Activated CD8-positive, alpha-beta T cell treated with anti-CD3 and anti-CD28 coated beads, Interleukin-2, amount 10 ng/mL, durations not matched to agents 7 days and 5 days (primary cell): ENCODE results near the gene LDAF1. TPM values are rescaled to one million over a fixed set of nuclear protein-coding genes. Genes with fewer than 3 reads are reported as not detected.
"Not testable (repeated sequence)": the region's sequence is repeated elsewhere in the genome, so short reads cannot be mapped to it uniquely, and the experiment has no call there.

Experiments used
- ATAC-seq: fragments of 150-1000 bp; cut with Tn5 transposase; one replicate; pipeline ENCODE4 v1.10.0; 2021; ENCODE audit warnings: moderate library complexity
- CTCF ChIA-PET: fragments of 350-600 bp; sonication (Branson Sonifier 250); formaldehyde crosslinking; loops from one replicate; lab custom pipeline; 2021; ENCODE audit warnings: antibody characterized with exemption; lab: Charles Lee
- POLR2A ChIA-PET: fragments of 350-600 bp; sonication (Branson Sonifier 250); formaldehyde crosslinking; loops from one replicate; lab custom pipeline; 2021; ENCODE audit warnings: antibody characterized with exemption; lab: Charles Lee
- DNase-seq: peaks from one replicate; pipeline ENCODE4 v3.0.0-alpha.2; 2020
- H3K27ac Mint-ChIP-seq: one replicate; pipeline ENCODE4 v1.8.0; 2021; ENCODE audit warnings: mild to moderate bottlenecking, mixed read lengths
- H3K27me3 Mint-ChIP-seq: one replicate; pipeline ENCODE4 v1.8.0; 2021; ENCODE audit warnings: low read depth, mixed read lengths
- H3K36me3 Mint-ChIP-seq: one replicate; pipeline ENCODE4 v1.8.0; 2021; ENCODE audit warnings: low read depth, mixed read lengths
- H3K4me1 Mint-ChIP-seq: one replicate; pipeline ENCODE4 v1.8.0; 2021; ENCODE audit warnings: low read depth, mixed read lengths
- H3K4me3 Mint-ChIP-seq: one replicate; pipeline ENCODE4 v1.8.0; 2021; ENCODE audit warnings: mild to moderate bottlenecking, mixed read lengths
- H3K9me3 Mint-ChIP-seq: one replicate; pipeline ENCODE4 v1.8.0; 2022; ENCODE audit warnings: mixed read lengths; ENCODE audit not compliant: insufficient read depth
- total RNA-seq, 2 experiments: library from RNA; stranded (reverse); gene quantifications; one replicate each; pipeline ENCODE4 v1.2.3, GENCODE V29; 2021

The LDAF1 gene
- total RNA-seq, 2 experiments from 2014 or later: 8.5 to 12.8 TPM

- no peaks in the 10 kb centered on the region for H3K9me3 Mint-ChIP-seq
- no peaks in the 10 kb centered on the region for H3K27me3 Mint-ChIP-seq
- H3K36me3 Mint-ChIP-seq: peaks cover 28% of the 10 kb centered on the region
- DNase-seq: no peak
- no peaks in the 10 kb centered on the region for H3K4me1 Mint-ChIP-seq
- ATAC-seq: no peak
- H3K27ac Mint-ChIP-seq: no peak overlapping the region
- POLR2A ChIA-PET: no interaction called here
- H3K4me3 Mint-ChIP-seq: no peak overlapping the region
- CTCF ChIA-PET: no interaction called here
Observed at GRCh38 chr16:21166561-21166961, 8.1 kb downstream of the LDAF1 start.

- no peaks in the 10 kb centered on the region for H3K9me3 Mint-ChIP-seq
- H3K4me3 Mint-ChIP-seq: no peak overlapping the region
- peaks cover 29% of the 10 kb centered on the region for H3K36me3 Mint-ChIP-seq
- ChIA-PET POLR2A (no interaction called here), CTCF (interaction anchor here (1.2 kb wide), 1 partner anchor 9 kb away, joined by 3 read pairs; the partner anchor contains the start of gene LDAF1)
- DNase-seq: no peak
- no peaks in the 10 kb centered on the region for H3K27me3 Mint-ChIP-seq
- ATAC-seq: no peak
- no peaks in the 10 kb centered on the region for H3K4me1 Mint-ChIP-seq
- no peak overlapping the region for H3K27ac Mint-ChIP-seq
Observed at GRCh38 chr16:21167360-21167759, 8.9 kb downstream of the LDAF1 start.

- CTCF ChIA-PET: interaction anchor here (1.2 kb wide), 1 partner anchor 9 kb away, joined by 3 read pairs; the partner anchor contains the start of gene LDAF1
- ATAC-seq: no peak
- peak; percentile 32 for DNase-seq
Observed at GRCh38 chr16:21167929-21168602, 9.6 kb downstream of the LDAF1 start.

GRCh38 chr16:21169249-21169981, 10.9 kb downstream of the LDAF1 start:
- DNase-seq: no peak
- Mint-ChIP-seq H3K27me3 (no peaks in the 10 kb centered on the region), H3K4me1 (no peaks in the 10 kb centered on the region), H3K9me3 (no peaks in the 10 kb centered on the region), H3K27ac (no peak overlapping the region), H3K4me3 (no peak overlapping the region), H3K36me3 (peaks cover 24% of the 10 kb centered on the region)
- ChIA-PET POLR2A (no interaction called here), CTCF (interaction anchor here (0.8 to 1.2 kb wide), 2 partner anchors 320 to 1667 kb away, joined by 3 read pairs; no protein-coding TSS in a partner anchor)
- ATAC-seq: peak; percentile 48

More at GRCh38 chr16:21167929-21168602, 9.6 kb downstream of the LDAF1 start:
- H3K27ac Mint-ChIP-seq: no peak overlapping the region
- no peak overlapping the region for H3K4me3 Mint-ChIP-seq
- no peaks in the 10 kb centered on the region for H3K4me1 Mint-ChIP-seq
- H3K36me3 Mint-ChIP-seq: peaks cover 27% of the 10 kb centered on the region
- H3K27me3 Mint-ChIP-seq: no peaks in the 10 kb centered on the region
- no peaks in the 10 kb centered on the region for H3K9me3 Mint-ChIP-seq
- POLR2A ChIA-PET: interaction anchor here (0.6 kb wide), 1 partner anchor 121 kb away, joined by 3 read pairs; no protein-coding TSS in a partner anchor

GRCh38 chr16:21170116-21170515, 11.6 kb downstream of the LDAF1 start:
- POLR2A ChIA-PET, DNase-seq, H3K27me3 Mint-ChIP-seq, H3K27ac Mint-ChIP-seq, H3K4me1 Mint-ChIP-seq, ATAC-seq, H3K9me3 Mint-ChIP-seq, H3K4me3 Mint-ChIP-seq: not testable (repeated sequence)
- H3K36me3 Mint-ChIP-seq: peaks cover 20% of the 10 kb centered on the region
- CTCF ChIA-PET: interaction anchor here (0.8 kb wide), 1 partner anchor 1668 kb away, joined by 3 read pairs; no protein-coding TSS in a partner anchor

GRCh38 chr16:21172650-21173049, 14.2 kb downstream of the LDAF1 start:
- Mint-ChIP-seq H3K36me3 (peaks cover 20% of the 10 kb centered on the region), H3K4me3 (no peak overlapping the region), H3K27me3 (no peaks in the 10 kb centered on the region), H3K9me3 (no peaks in the 10 kb centered on the region), H3K27ac (no peak overlapping the region), H3K4me1 (no peaks in the 10 kb centered on the region)
- no peak for ATAC-seq
- DNase-seq: no peak
- CTCF ChIA-PET: no interaction called here
- POLR2A ChIA-PET: no interaction called here

GRCh38 chr16:21175397-21175796, 16.9 kb downstream of the LDAF1 start:
- no peak overlapping the region for H3K4me3 Mint-ChIP-seq
- POLR2A ChIA-PET: no interaction called here

GRCh38 chr16:21179126-21179982, 20.9 kb downstream of the LDAF1 start:
- CTCF ChIA-PET: interaction anchor here (0.9 to 1.1 kb wide), 2 partner anchors 20 to 23 kb away, joined by 3 read pairs; no protein-coding TSS in a partner anchor
- peaks cover 47% of the 10 kb centered on the region for H3K36me3 Mint-ChIP-seq
- POLR2A ChIA-PET: no interaction called here
- no peak overlapping the region for H3K27ac Mint-ChIP-seq
- DNase-seq (no peak), ATAC-seq (no peak)
- H3K4me3 Mint-ChIP-seq: no peak overlapping the region
- H3K9me3 Mint-ChIP-seq: peaks cover 5% of the 10 kb centered on the region
- H3K4me1 Mint-ChIP-seq: no peaks in the 10 kb centered on the region
- H3K27me3 Mint-ChIP-seq: no peaks in the 10 kb centered on the region

More at GRCh38 chr16:21175397-21175796, 16.9 kb downstream of the LDAF1 start:
- Mint-ChIP-seq H3K27me3 (no peaks in the 10 kb centered on the region), H3K27ac (no peak overlapping the region), H3K4me1 (no peaks in the 10 kb centered on the region), H3K36me3 (peaks cover 36% of the 10 kb centered on the region), H3K9me3 (peaks cover 5% of the 10 kb centered on the region)
- CTCF ChIA-PET: interaction anchor here (1.1 to 1.5 kb wide), 2 partner anchors 11 to 13 kb away, joined by 5 read pairs; no protein-coding TSS in a partner anchor
- ATAC-seq (no peak), DNase-seq (no peak)

GRCh38 chr16:21179983-21180365, 21.5 kb downstream of the LDAF1 start:
- Mint-ChIP-seq H3K9me3 (peaks cover 5% of the 10 kb centered on the region), H3K36me3 (peaks cover 47% of the 10 kb centered on the region)
- CTCF ChIA-PET: interaction anchor here (1.1 kb wide), 1 partner anchor 23 kb away, joined by 3 read pairs; no protein-coding TSS in a partner anchor

GRCh38 chr16:21183995-21184394, 25.5 kb downstream of the LDAF1 start:
- POLR2A ChIA-PET: no interaction called here
- Mint-ChIP-seq H3K36me3 (peaks cover 33% of the 10 kb centered on the region), H3K9me3 (peaks cover under 1% of the 10 kb centered on the region), H3K27me3 (no peaks in the 10 kb centered on the region), H3K4me1 (peaks cover 3% of the 10 kb centered on the region), H3K4me3 (no peak overlapping the region), H3K27ac (no peak overlapping the region)
- ATAC-seq (no peak), DNase-seq (no peak)
- CTCF ChIA-PET: no interaction called here

More at GRCh38 chr16:21179983-21180365, 21.5 kb downstream of the LDAF1 start:
- DNase-seq: no peak
- H3K4me3 Mint-ChIP-seq: no peak overlapping the region
- no peak for ATAC-seq
- no peak overlapping the region for H3K27ac Mint-ChIP-seq
- no peaks in the 10 kb centered on the region for H3K4me1 Mint-ChIP-seq
- no peaks in the 10 kb centered on the region for H3K27me3 Mint-ChIP-seq
- POLR2A ChIA-PET: no interaction called here

- peaks cover 26% of the 10 kb centered on the region for H3K36me3 Mint-ChIP-seq
- ATAC-seq: no peak
- no peaks in the 10 kb centered on the region for H3K27me3 Mint-ChIP-seq
- ChIA-PET CTCF (no interaction called here), POLR2A (no interaction called here)
- H3K27ac Mint-ChIP-seq: no peak overlapping the region
- DNase-seq: no peak
- H3K4me1 Mint-ChIP-seq: peaks cover 3% of the 10 kb centered on the region
- H3K9me3 Mint-ChIP-seq: no peaks in the 10 kb centered on the region
- H3K4me3 Mint-ChIP-seq: no peak overlapping the region
Observed at GRCh38 chr16:21184834-21185233, 26.4 kb downstream of the LDAF1 start.
